CMK (cell line): Measurements from ENCODE around the gene CALML6.
A peak's percentile ranks its signal among the peaks of the same experiment; 100 is the strongest.

Experiments used
- DNase-seq: peaks from one replicate; pipeline ENCODE4 v3.0.0-alpha.2; 2010; ENCODE audit warnings: low read depth

CALML6 gene

DNA sequence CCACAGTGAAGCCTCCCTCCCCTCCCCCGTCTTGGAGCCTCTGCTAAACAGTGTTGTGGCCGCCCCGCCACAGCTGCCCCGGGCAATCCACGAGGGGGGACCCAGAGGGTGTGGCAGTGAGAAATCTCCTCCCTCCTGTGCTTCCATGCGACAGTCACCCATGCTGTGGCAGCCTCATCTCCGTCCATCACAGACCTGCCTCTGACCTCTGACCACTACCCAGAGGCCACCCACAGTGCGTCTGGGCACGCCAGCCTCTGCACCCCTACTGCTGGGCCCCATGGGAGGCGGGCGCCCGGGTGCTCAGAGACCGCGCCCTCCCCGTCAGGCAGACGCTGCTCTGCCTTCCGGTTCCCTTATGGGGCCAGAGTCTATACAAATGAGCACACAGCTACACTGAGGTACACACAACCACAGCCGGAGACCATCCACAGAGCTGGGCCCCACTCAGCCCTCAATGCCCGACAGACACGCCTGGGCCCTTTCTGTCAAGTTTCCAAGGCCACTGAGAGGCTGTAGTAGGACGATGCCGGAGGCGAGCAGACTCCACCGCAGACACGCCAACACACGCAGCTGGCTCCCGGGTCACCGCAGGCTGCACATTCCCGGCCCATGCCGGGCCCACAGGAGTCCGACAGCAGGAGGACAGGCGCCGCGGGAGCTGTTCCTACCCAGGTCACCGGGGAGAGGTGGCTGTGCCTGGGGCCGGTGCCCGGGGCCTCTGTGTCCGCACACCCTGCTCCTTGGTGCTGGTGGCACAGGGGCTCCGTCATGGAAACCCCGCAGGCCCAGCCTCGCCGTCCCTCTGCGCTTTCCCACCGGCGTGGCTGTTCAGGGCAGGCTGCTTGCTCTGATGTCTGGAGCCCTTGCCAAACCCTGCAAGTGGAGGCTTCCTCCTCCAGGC lies 27.9 kb downstream of the CALML6 start:
- no peak for DNase-seq

DNA sequence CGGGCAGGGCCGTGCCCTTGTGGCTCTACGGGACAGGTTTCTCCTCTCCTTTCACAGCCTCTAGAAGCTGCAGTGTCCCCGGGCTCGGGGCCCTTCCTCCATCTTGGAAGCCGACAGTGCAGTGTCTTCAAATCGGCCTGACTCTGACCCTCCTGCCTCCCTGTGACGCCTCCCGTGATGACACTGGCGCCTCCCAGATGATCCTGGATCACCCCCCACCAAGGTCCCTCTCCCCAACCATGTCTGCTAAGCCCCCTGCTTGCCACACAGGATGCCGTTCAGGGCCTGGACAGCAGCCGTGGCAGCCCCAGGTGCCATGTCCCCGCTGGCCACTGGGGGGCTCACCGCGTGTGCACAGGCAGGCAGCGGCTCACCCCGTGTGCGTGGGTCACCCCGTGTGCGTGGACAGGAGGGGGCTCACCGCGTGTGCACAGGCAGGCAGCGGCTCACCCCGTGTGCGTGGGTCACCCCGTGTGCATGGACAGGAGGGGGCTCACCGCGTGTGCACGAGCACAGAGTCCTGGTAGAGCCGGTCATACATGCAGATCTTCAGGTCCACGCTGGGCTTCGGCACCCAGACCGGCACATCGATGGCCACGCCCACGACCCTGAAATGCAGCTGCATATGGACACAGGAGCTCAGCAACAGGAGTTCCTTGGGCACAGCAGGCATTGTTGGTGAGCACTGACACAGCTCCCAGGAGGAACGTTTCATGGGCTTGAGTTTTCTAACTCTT lies 28.9 kb downstream of the CALML6 start:
- no peak for DNase-seq

DNA sequence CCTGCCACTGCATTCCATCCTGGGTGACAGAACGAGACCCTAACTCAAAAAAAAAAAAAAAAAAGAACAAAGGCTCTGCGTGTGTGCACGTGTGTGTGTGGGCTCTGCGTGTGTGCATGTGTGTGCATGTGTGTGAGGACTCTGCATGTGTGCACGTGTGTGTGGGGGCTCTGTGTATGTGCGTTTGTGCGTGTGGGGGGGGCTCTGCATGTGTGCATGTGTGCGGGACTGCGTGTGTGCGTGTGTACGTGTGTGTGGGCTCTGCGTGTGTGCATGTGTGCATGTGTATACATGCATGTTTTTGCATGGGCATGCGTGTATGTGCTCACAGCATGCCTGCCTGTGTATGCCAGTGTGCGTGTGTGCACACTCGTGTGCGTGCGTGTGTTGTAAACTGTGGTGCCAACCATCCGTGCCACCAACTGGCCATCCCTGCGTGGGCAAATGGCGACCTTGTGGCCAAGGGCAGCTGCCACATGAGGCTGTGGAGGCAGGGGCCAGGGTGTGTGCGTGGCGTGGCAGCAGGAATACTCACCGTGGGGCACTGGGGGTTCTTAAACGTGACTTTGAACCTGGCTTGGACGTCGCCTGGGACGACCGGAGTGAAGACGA lies 30.8 kb downstream of the CALML6 start:
- DNase-seq: no peak

DNA sequence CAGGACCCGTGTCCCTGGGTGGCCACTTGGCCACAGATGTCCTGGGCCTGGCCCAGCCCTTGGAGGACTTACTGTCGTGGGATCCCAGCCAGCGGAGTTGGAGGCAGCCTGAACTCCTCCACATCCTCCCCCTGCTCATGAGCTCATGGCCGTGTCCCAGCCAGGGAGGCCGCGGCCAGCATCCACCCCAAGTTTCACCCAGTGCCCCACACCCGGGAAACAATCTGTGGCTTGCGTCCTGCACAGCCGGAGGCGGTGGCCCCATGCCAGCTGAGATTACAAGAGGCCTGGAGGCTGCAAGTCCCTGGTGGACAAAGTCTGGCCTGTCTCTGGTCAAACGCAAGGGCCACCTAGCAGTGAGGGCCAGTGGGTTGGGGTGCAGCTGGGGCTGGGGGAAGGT lies 31.5 kb downstream of the CALML6 start:
- no peak for DNase-seq

DNA sequence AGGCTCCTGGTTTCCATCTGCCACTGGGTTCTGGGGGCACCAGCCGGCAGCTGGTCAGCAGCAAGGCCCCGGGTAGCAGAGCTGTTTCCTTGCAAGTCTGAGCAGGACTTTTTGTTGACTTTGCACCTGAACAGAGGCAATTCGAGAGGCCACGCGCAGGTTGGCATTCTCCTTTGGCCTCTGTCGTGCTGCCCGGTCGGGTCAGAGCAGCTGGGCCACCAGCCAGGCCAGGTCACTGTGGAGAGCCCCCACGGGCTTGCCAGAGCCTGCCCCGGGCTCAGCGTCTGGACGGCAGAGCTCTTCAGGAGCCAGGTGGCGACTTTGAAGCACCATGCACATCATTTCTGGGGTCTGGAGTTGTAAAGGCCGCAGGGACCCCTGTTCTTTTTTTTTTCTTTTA lies 32.4 kb downstream of the CALML6 start:
- DNase-seq: no peak

DNA sequence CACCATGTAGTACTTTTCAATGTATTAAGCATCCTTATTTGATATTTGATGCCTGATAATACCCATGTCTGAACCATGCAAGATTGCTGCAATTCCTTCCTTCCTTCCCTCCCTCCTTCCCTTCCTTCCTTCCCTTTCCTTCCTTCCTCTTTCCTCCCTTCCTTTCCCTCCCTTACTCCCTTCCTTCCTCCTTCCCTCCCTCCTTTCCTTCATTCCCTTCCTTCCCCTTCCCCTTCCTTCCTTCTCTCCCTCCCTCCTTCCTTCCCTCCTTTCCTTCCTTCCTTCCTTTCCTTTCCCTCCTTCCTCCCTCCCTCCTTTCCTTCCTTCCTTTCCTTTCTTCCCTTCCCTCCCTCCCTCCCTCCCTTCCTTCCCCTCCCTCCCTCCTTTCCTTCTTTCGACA lies 33.7 kb downstream of the CALML6 start:
- no peak for DNase-seq

DNA sequence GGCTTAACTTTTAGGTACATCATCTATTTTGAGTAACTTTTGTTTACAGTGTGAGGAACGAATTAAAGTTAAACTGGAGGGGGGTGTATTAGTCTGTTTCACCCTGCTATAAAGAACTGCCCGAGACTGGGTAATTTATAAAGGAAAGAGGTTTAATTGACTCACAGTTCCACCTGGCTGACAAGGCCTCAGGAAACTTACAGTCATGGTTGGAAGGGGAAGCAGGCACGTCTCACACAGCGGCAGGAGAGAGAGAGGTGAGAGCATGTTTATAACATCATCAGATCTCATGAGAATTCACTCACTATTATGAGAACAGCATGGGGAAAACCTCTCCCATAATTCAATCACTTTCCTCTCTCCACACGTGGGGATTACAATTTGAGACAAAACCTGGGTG lies 35.9 kb downstream of the CALML6 start:
- DNase-seq: no peak

DNA sequence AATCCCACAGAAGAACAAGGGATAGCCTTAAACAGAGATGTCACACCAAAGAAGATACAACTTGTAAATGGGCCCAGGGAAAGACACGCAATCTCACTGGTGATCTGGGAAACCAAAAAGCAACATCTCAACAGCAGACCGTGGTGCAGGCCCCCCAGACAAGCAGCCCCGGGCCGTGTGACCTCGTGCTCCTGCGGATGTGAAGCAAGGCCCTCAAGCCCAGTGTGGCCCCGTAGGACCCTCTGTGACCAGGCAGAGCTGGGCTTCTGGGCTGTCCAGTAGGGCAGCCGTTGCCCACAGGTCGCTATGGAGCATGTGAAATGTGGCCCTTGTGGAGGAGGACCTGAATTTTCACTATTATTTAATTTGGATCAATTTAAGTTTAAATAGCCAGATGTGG lies 39.0 kb downstream of the CALML6 start:
- no peak for DNase-seq

DNA sequence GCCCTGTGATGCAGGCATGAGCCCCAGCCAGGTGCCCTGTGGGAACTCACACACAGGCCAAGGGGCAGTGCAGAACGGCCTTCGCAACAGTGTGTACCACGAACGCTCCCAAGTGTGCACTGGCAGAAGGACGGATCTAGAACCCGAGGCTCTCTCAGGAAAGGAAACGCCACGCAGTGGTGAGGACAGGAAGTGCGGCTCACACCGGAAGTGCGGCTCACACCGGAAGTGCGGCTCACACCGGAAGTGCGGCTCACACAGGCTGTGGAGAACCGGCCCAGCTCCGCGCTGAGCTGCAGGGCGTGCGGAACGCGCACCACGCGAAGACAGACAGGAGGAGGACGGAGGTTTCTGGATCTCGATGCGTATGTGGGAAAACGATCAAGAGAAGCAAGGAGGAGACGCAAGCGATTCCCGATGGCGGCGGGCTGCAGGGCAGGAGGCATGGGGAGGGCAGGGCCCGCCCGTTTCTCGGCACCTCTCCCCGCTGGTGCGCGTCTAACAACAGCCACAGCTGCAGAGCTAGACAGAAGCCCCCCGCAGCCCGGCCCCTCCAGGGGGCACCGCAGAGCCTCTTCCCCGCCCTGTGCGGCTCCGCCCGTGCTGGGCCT lies 39.9 kb downstream of the CALML6 start:
- peak; percentile 45 for DNase-seq

DNA sequence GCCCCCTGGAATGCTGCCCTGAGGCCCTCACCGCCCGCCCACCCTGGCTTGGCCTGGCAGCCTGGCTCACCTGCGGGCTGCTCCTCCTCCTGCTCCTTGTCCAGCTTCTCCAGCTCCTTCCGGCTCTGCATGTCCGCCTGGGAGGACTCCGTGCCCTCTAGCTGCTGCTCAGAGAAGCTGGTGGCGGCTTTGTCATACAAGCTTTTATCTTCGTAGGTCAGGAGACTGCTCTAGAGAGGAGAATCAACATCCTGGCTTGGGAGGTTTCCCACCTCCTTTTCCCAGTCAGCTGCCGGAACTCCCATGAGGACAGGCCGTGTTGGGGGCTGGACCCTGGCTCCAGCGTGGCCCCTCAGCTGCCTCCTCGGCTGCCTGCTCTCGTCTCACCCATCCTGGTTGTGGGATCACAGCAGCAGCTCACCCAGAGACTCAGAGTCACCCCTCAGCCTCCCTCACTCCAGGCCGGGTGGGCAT lies 40.6 kb downstream of the CALML6 start:
- DNase-seq: no peak

DNA sequence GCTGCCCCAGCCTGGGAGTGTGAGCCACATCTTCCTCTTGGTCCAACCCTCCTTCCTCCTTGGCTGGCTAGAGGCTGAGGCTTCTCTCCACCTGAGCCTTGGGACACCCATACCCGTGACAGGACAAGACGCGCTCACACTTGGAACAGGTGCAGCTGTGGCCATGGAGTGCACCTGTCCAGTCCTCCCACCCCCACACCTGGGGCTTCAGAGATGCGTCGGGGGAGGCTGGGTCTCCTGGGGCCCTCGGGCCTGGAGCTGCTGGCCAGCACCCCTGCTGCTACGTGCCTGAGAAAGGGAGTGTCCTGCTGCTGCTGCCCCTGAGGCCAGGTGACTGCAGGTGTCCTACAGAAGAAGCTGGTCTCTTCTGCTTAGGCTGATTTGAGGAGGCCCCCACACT lies 41.0 kb downstream of the CALML6 start:
- no peak for DNase-seq

DNA sequence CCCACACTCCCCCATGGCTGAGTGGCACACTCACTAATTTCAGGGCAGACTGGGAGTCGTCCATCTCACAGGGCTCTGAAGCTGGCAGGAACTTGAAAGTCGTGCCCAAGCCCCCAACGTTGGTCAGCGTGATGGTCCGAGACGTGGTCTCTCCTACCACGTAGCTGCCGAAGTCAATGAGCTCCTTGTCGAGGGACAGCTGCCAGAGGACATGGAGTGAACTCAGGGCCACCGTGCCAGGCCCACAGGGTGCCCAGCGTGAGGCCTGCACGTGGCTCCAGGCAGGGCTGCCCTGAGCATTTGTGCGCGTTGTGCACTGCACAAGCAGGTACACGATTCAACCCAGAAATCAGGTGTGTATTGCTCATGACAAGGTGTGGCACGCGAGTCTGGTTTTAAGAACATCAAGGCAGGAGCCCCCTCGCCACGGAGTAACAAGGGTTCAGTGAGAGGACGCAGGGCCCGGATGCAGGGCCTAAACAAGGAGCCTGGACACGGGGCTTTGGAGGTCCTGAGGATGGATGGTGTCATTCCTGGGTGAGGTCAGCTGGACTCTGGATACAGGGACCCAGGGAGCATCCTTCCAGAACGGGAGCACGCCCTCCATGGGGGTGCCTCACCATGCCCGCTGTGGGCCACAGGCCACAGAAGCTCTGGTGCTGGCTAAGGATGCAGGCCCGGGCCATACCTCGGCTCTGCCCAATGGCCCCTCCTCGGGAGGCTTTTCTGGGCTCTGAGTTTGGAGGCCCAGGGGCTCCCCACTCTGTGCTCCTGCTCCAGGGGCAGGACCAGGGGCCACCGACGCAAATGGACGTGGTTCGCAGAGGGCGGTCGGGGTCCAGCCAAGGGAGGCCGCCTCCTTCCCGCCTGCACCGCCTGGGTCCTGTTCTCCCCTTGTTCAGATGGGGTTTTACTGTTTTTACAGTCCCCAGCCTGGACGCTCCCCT lies 41.8 kb downstream of the CALML6 start:
- DNase-seq: no peak

DNA sequence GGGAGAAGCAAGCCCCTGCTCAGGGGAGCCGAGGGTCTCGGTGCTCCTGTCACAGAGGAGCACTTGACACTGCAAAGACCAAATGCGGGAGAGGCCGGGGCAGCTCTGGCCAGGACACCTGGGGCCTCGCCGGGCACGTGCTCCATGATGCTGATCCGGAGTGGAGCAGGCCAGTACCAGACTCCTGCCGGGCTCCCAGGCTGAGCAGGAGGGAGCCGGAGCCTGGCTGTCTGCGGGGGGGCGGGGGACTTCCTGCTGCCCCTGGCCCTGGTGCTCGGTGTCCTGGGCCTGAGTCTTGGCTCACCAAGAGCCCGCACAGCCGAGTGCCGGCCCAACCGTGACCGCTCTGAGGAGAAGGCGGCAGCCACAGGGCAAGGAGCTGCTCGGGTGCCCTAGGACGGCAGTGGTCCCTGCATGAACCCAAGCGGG lies 42.5 kb downstream of the CALML6 start:
- no peak for DNase-seq

DNA sequence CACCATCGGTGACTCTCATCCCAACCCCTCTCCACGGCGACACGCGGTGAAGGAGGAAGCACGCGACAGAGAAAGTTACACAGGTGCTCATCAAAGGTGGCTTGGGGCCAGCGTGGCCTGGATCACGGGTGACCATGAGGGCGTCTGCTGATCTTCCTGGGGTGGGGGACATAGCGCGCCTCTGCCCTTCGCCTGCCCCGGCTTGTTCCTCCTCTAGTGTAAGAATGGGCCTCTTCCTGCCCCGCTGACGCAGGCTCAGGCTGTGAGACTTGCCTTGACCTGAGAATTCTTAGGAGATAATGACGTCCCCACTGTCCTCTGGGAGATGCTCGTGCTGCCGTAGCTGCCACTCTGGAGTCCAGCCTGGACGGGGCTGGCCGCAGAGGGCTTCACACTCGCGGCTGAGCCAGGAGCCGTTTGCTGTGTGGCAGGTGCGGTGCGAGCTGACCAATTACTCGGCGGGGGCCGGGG lies 43.0 kb downstream of the CALML6 start:
- DNase-seq: no peak

DNA sequence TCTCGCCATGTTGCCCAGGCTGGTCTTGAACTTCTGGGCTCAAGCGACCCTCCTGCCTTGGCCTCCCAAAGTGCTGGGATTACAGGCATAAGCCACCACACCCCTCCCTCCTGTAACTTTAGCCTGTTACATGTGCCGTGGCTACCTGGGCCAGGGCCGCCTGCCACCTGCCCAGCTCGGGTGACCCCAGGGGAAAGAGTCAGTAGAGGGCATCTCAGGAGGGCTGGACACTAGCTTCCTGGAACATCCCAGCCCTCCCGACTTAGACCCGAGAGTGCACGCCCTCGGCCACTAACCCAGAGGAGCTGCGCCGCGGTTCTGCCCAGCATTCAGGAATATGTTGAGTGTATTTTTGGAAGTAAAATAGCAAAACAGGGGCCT lies 44.4 kb downstream of the CALML6 start:
- no peak for DNase-seq

DNA sequence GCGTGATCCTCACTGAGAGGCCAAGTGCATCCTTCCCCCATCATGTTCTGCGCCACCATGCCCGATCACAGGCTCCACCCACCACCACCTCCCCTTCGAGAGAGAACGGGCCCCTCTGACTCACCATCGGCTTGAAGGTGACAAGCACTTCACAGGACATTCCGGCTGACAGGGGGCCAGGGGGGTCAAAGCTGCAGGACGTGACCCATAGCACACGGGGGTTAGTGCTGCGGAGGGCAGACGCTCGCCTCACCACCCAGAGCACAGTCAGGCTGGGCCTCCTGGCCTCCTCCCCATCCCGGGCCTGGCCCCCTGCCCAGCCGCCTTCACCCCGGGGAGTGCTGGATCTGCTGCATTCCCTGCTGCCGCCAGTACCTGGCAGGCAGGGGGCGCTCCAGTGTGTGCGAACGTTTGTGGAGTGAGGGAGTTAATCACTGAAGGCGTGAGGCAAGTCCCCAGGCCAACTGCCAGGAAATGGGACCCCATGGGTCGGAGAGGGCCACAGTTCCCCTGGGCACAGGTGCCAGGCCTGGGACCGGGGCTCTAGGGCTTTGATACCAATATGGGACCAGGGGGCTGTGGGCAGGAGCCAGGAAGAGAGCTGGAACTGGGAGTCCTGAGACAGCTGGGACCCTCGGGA lies 44.9 kb downstream of the CALML6 start:
- peak; percentile 61 for DNase-seq

DNA sequence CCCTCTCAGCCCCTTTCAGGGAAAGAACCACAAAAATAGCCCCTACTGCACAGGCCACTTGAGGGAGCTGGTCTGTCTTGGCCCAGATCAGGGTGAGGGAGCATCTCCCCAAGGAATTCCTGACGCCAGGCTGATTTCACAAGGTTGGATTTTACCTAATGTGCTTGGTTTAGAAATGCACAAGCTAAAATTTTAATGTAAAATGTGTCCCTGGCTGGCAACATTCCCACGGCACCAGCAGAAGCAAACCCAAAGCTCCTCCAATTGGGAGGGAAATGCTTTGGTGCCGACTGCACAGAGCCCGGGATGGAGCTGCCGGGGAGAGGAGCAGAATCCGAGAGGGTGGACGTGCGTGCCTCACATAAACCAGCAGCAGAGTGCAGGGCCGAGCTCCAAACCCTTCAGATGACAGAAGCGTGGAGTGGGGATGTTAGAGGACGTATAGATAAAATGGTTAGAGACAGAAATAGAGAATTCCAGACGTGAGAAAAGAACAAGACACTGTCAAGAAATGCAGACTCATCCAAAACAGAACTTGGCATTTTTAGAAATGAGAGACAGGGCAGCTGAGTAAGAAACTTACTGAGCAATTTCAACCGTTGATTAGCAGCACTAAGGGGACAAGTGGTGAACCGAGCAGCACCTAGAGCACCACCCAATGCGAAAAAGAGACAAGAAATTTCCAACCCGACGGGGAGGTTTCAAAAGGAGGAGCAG lies 45.6 kb downstream of the CALML6 start:
- no peak for DNase-seq

DNA sequence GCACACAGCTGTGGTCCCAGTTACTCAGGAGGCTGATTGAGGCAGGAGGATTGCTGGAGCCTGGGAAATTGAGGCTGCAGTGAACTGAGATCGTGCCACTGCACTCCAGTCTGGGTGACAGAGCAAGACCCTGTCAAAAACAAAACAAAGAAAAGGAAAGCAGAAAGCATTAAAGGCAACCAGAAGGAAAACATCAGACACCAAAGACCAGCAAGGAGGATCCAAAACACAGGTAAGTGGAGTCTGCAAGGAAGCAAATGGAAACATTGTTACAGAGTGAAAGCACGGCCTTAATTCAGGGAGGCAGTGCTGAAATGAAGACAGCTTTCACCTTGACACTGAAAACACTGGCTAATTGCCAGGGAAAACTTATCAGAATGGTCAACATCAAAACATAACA lies 47.7 kb downstream of the CALML6 start:
- DNase-seq: no peak

DNA sequence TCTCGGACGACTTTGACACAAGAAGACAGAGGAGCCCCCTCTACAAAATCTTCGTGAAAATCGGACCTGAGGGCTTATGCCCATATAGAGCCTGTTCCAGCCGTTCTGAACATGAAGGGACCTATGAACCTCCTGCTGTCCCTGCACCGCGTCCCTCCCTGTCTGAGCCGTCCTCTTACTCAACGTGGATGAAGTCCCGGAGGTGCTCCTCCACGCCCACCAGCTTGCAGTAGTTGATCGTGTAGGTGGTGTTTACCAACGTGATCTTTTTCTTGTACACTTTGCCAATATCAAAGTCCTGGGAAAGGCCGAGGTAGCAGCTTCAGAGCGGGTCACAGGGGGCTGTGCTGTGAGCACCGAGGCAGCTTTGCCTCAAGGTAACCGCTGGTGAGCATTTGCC lies 48.5 kb downstream of the CALML6 start:
- no peak for DNase-seq

DNA sequence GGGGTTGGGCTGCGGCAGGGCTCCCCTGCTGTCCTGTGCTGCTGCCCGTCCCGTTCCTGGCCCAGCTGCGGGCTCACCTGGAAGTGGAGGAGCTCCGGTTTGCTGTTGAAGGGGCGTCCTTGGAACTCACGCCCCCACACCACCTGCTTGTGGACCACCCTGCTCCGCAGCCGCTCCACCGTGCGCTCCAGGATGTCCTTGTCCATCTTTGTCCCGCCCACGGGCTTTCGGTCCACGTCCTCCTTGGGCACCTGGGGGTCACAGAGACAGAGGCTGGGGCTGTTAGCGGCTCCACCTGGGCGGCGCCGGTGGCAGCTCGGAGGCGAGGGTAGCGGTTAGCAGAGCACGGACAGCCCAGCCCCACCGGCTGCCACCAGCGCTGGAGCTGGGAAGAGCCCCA lies 49.8 kb downstream of the CALML6 start:
- DNase-seq: no peak
